ENCODE data around the gene AACS.
A peak's percentile ranks its signal among the peaks of the same experiment; 100 is the strongest.

The AACS gene

DNA sequence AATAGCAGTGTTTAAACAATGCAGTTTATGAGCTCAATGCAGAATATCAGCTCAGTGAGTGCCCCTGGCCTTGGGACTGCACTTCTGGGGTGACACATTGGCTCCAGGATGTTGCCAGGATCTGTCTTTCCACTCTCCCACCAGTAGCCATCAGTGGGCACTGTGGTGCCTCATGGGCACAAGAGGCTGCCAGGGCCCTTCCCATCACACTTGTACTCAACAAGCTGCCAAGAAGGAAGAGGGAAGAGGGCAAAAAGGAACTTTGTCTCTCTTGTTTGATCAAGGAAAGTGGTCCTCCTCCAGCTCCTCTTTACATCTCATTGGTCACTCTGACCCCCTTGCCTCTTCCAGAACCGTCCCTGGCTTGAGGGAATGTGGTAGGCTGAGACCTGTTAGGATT, 115.9 kb downstream of the AACS start:
- Histone ChIP-seq H3K4me3 (no peak overlapping the region), H3K27ac (no peak overlapping the region)
- TF ChIP-seq, protein P1, sequence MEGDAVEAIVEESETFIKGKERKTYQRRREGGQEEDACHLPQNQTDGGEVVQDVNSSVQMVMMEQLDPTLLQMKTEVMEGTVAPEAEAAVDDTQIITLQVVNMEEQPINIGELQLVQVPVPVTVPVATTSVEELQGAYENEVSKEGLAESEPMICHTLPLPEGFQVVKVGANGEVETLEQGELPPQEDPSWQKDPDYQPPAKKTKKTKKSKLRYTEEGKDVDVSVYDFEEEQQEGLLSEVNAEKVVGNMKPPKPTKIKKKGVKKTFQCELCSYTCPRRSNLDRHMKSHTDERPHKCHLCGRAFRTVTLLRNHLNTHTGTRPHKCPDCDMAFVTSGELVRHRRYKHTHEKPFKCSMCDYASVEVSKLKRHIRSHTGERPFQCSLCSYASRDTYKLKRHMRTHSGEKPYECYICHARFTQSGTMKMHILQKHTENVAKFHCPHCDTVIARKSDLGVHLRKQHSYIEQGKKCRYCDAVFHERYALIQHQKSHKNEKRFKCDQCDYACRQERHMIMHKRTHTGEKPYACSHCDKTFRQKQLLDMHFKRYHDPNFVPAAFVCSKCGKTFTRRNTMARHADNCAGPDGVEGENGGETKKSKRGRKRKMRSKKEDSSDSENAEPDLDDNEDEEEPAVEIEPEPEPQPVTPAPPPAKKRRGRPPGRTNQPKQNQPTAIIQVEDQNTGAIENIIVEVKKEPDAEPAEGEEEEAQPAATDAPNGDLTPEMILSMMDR (IDR thresholded peaks at IDR 0.05): no peak
- no peak for DNase-seq (ENCODE audit: low spot score)

DNA sequence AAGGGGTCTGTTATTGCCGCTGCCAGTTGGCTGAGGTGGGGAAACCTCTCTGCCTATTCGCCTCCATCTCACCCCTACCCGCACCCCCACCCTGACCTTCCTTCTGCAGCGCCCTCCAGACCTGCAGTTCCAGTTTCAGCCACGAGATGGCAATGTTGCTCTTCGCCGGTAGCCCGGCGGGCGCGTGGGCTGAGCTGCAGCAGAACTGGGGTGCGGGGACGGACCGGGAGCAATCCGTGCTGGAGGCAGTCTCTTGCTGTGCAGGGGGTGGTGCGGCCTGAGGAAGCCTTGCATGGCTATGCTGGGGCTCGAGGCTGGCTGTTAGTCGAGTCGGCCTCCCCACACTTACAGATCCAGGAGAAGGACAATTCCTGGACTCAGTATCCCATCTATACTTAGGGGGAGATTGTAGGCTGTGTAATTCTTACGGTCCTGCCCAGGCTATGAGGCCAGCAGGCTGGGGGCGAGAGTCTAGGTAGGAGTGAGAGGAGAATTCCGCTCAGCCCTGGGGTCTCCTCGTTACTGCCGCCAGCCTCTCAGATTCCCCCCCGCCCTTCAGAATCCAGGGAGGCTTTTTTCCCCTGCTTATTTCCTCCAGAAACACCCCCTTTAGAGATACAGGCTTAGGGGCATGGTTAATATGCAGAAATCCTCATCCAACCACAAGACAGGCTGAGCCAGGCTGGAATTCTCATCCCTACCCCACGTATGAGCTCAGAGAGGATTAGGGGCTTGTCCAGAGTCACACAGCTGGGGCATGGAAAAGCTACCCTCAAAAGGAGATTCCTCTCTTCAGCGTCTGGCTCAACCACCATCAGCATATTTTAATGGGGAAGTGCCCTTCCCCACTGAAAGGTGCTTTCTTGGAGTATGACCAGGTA, 118.2 kb downstream of the AACS start:
- TF ChIP-seq, protein P1 (IDR thresholded peaks at IDR 0.05): peak; percentile 99
- H3K27ac ChIP-seq: no peak overlapping the region
- no peak for DNase-seq (ENCODE audit: low spot score)
- peak overlapping the region; percentile 40 for H3K4me3 ChIP-seq

DNA sequence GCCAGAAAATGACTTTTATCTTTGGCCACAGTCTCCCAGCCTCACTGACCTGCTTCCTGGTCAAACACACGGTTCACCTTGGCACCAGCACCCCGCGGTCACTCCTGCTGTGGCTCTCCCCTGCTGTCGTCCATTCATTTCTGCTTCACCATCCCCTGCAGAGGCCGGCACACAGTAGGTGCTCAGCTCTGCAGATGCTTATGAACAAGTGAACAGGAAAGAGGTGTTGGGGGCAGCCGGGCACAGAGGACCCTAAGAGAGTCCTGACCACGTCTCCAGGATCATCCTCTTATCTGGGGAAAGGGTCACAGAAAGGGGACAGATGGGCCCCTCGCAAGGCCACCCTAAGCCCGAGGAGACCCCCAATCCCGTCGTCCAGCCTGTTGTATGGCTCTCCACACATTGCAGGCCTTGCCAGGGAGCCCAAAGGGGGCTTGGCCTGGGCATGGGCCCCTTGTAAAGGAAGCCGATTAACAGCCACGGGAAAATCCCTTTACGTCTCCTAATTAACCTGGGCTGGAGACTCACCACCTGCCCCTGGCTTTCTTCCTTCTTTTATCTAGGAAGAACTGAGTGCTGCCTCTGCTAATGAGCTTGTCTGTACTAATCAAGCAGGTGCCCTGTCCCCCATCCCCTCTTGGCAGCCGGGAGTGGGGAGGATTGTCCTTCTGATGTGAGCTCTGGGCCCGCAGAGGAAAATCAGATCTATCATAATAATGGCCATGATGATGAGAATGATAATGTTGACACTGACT, 119.2 kb downstream of the AACS start:
- DNase-seq (ENCODE audit: low spot score): no peak
- Histone ChIP-seq H3K4me3 (no peak overlapping the region), H3K27ac (no peak overlapping the region)
- TF ChIP-seq, protein P1 (IDR thresholded peaks at IDR 0.05): no peak

DNA sequence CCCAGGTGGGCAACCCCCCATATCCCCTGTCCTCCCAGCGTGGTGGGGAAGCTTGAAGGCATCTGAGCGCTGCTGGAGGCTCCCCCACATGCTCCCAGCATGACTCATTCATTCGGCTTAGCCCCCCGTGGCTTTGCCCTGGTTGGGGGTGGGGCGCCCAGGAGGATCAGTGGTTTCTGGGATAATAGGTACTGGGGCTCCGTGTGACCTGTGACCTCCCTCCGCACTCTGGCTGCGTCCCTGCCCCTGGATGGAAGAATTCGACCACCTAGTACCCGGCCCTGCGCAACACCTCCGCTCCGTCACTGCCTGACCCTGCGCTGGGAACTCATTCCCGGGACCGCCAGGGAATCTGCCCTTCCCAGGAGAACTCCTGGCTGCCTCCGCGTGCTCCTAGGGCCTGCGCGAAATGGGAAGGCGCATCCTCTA, 120.1 kb downstream of the AACS start:
- TF ChIP-seq, protein P1 (IDR thresholded peaks at IDR 0.05): no peak
- DNase-seq (ENCODE audit: low spot score): no peak
- peak overlapping the region; percentile 70 for H3K4me3 ChIP-seq

DNA sequence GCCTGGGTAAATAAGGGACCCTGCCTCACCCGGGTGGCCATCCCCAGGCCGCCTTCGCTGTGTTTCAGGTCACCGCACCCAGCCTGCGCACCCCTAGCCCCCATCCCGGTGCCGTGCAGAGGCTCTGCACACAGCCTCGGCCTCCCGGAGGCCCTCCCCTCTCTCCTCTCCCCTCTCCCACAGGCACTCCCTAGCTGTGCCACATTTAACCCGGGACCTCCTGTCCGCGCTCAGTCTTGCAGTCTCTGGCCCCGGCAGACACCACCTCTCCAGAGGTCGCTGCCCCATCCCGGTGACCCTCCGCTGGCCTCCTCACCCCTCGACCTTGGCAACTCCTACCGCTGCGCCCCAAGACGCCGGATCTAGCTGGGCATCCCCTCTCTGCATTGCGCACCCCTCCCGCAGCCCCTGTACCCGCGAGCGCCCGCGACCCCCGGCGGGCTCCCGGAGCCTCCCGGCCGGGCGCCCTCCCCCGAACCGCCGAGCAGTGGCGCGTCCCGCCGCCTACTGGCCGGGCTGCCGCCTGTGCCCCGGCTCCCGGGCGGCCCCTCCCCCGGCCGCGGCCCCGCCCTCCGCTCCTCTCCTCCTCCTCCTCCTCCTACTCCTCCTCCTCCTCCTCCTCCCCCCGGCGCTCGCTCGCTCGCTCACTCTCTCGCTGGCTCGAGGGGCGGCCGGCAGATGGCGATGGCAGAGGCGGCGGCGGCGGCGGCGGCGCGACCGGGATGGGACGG, 120.7 kb downstream of the AACS start, which contains the start of gene TMEM132B:
Gene TMEM132B, plus strand, starts transcription at position 647 of the 731 bp plus-strand sequence.
- TF ChIP-seq, protein P1 (IDR thresholded peaks at IDR 0.05): no peak
- DNase-seq (ENCODE audit: low spot score): no peak
- Histone ChIP-seq H3K4me3 (peak within 1 kb of the TSS; percentile 70), H3K27ac (no peak within 1 kb of the TSS)

More for the DNA sequence above, 120.1 kb downstream of the AACS start:
- H3K27ac ChIP-seq: no peak overlapping the region

DNA sequence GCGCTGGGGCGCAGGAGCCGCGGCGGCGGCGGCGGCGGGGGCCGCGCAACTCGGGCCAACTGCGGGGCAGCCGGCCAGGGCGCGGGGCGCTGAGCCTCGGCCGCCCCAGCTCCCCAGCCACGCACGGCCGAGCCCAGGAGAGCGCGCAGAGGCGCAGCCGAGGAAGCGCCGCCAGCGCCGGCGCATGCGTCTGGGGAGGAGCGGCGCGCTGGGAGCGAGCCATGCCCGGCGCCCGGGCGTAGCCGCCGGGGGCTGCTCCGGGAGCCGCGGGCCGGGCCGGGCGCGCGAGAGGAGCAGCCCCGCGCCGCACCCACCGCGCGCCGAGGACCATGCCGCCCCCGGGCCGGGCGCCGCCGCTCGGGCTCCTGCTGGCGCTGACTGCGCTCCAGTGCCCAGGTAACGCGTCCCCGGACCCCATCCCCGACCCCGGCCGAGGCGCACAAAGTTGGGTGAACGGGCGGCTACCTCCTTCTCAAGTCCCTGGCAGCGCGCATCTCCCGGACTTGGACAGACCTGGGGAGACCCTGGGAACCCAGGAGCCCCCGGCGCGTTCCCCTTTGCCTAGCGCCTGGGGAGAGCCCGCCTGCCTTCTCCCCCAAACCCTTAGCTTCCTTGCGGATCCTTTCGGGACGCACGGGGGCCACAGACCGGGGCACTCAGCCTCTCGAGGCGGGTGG, 121.4 kb downstream of the AACS start:
- no peak for DNase-seq (ENCODE audit: low spot score)
- Histone ChIP-seq H3K27ac (no peak overlapping the region), H3K4me3 (peak overlapping the region; percentile 70)
- TF ChIP-seq, protein P1 (IDR thresholded peaks at IDR 0.05): no peak
